ENCODE data around the gene PNPLA3.

Gene PNPLA3

GRCh38 chr22:43969021-43969878, 45.6 kb downstream of the PNPLA3 start:
- DNase-seq = no peak

- DNase-seq = no peak
Observed at GRCh38 chr22:43969989-43970755, 46.6 kb downstream of the PNPLA3 start.

GRCh38 chr22:43971112-43971511, 47.5 kb downstream of the PNPLA3 start:
- no peak for DNase-seq

DNA sequence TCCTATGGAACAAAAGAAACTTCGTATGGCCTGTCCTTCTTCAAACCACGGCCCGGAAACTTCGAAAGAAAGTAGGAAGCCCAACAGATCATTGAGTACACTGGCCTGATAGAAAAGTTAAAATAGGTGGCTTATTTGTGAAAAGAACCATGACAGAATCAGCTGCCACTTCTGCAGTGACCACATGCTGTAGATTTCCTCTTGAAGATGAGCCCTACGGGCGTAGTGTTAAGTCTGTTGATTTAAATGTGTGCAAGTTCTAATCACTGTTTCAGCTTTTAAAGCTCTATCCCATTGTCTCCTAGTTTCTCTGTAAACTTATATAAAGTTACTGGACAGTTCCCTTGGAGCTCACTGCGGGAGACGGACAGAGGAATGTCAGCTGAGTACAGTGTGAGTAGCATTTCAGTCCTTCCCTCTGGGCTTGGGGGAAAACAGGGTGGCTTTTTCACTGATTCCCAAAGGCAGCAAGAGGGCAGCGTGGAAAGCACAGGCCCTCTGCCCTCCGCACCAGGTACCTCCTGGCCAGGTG, 49.4 kb downstream of the PNPLA3 start:
- no peak for DNase-seq

- no peak for DNase-seq
Observed at GRCh38 chr22:43974028-43974545, 50.5 kb downstream of the PNPLA3 start.

DNA sequence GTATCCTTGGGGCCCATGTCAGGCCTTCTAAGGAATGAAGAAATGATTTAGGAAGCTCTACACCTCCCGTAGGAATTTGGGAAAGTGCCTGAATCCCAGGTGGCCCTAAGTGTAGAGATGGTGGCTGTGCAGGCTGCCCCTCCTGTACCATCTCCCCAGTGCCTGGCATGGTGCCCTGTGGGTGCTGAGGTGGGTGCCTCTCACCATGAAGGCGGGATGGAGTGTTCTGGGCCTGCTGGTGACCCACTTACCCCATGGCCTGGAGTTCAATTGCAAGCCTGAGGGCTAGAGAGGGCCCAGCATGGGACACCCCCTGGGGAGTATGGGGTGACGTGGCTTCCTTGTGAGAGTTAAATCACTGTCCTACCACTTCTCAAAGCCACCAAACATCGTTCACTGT, 51.4 kb downstream of the PNPLA3 start:
- DNase-seq = no peak

GRCh38 chr22:43976861-43977795, 53.5 kb downstream of the PNPLA3 start:
- no peak for DNase-seq

DNA sequence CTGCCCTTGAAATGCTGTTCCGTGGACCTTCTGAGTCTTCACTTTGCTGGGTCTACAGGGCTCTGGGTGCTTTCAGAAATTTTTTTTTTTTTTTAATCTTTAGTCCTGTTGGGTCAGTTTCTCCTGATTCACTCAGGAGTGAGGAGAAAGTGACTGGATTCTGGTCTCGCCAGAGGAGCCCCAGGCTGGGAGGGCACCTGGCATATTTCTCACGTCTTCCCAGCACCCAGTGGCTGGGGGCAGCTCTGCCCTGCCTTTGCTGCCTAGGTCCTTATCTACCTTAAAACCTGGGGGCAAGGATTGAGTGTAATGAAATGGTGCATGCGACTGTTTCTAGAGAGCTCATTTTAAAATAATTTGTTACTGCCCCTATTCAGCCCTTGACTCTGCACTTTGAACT, 55.0 kb downstream of the PNPLA3 start:
- DNase-seq = no peak

DNA sequence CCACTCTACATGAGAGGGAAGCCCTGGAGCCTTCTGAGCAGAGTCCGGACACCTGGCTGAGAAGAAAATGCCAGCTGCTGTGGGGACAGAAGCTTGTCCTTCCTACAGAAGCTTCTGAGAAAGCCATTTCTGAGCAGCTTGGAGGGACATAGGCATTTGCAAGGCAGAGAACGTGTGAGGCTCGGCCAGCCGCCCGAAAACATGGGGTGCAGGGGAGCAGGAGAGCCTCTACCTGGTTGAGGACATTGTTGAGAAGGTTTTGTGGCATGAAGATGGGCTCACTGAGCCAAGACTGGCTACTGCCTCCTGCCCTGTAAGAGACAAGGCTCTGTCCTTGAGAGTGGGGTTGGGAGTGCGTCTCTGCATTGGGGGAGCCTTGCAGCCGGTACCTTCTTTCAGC, 57.0 kb downstream of the PNPLA3 start:
- DNase-seq = no peak

DNA sequence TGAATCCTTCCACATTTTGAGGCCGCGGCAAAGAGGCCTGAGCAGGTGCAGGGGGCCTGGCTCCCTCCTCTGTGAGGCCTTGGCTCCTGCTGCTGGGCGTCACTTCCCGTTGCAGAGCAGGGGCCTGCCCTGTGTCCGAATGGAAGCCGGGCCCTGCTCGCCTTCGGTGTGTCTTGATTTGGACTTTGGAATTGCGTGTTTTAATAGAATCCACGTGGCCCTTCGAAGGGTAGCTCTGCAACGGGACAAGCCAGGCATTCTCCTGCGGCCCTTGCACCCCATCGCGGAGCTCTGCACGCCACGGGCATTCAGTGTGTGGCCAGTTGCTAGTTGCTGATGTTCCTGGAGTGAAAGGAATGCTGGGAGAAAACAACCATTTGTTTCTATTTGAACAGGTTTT, 57.4 kb downstream of the PNPLA3 start:
- DNase-seq = no peak

- no peak for DNase-seq
Observed at GRCh38 chr22:43983808-43984207, 60.2 kb downstream of the PNPLA3 start.

GRCh38 chr22:43985532-43985931, 61.9 kb downstream of the PNPLA3 start:
- no peak for DNase-seq

DNA sequence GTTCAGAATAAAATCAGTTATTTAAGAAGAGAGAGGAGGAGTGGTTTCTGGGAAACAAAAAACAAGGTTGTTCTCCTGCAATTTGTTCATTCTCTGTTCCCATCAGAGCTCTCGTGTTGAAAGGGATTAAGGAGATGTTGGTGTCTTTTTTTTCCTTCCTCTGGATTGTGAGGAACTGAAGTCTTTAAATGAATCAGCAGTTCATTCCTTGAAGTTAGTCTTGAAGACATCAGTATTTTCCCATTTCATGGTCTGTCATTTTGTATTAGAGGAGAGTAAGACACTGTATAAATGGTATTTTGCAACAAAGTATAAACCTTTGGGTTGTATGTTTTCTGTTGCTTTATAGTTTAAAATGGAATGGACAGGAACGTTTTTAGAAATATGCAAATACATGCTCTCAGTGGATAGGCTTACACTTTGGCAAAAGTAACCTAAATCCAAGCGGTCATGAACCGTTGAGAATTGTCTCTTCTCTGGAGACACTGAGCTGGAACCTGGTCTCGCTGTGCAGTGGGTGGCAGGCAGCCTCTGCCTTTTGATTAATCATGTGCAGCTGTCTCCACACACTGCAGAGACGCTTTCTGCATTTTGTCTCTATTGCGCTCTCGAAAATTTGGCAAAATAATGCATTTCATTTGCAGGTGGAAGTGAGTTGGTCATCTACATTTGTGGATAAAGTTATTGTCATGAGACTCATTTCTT, 64.7 kb downstream of the PNPLA3 start:
- DNase-seq = no peak

DNA sequence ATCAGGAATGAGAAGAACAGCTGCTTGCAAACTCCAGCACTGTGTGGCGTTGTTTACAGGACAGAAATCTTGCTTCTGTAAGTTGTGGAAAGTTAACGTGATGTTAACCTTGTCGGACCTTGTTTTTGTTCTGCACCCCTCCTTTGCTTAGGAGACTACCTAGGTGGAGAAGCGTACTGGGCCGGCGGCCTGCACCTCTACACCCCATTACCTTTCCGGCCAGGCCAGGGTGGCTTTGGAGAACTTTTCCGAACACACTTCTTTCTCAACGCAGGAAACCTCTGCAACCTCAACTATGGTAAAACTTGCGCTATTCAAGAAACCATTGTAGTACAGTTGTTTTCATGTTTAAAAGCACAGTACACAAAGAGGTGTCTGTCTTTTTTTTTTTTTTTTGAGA, 65.4 kb downstream of the PNPLA3 start:
- DNase-seq = no peak

DNA sequence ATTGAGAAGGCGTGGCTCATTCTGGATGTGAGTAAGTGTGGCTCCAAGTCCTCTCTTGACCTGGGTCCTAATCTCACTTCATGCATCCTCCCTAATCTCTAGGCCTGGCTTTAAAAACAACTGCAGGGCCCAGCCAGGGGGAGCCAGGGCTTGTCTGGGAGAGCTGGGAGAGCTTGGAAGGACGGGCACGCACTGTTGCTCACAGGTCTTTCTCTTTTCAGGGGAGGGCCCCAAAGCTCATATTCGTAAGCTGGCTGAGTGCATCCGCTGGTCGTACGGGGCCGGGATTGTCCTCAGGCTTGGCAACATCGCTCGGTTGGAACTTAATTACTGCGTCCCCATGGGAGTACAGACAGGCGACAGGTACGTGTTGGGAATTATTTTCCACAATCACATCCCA, 66.4 kb downstream of the PNPLA3 start:
- DNase-seq = no peak

- DNase-seq = no peak
Observed at GRCh38 chr22:43991316-43992020, 67.9 kb downstream of the PNPLA3 start.

GRCh38 chr22:43992331-43992821, 68.8 kb downstream of the PNPLA3 start:
- DNase-seq = no peak

DNA sequence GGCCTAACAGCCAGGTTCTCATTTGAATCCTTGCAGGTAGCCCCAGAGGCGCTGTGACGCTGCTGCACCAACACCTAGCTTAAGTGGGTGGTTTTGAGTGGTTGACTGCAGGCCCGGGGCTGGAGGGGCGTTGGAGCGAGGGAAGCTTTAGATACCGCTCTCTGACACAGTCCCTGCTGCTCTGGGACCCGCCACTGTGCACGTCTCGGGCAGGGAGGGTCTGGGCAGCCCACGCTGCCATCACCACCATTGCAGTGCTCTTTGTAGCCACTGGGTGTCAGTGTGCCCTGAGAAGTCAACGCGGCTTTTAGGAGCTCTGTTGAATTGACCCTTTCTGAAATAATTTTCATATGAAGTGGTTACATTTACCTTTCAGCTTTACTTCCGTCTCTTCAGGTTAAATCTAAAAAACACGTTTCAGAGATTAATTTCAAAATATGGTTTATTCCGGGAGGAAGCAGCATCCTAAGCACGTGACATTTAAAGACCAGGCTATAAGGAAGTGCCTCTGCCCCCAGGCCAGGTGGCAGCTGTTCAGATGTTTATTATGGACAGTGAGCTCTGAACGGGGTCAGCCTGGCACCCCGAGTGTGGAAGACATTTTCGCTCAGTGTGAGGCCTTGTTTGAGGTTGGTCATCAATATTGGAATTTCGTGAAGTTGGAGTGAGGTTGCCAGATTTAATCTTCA, 69.6 kb downstream of the PNPLA3 start:
- peak; percentile 31 to 60 for DNase-seq

- no peak for DNase-seq
Observed at GRCh38 chr22:43994006-43994405, 70.4 kb downstream of the PNPLA3 start.

GRCh38 chr22:43994416-43994815, 70.8 kb downstream of the PNPLA3 start:
- DNase-seq = no peak

Data from activated CD4-positive, alpha-beta T cell treated with anti-CD3 and anti-CD28 coated beads for 4 hours (primary cell).